ENCODE results near the gene EWSR1. TPM values are rescaled to one million over a fixed set of nuclear protein-coding genes. Genes with fewer than 3 reads are reported as not detected.

EWSR1 gene
- total RNA-seq, 1 donor from 2014 or later, result 199 TPM

GRCh38 chr22:29307596-29308147 is 39.6 kb downstream of the EWSR1 start:
- Histone ChIP-seq H4K20me1 (ENCODE audit: insufficient read depth, low read length) (peaks cover 21% of the 10 kb centered on the region), H3K79me2 (ENCODE audit: insufficient read depth, low read length) (peaks cover 34% of the 10 kb centered on the region), H3K27ac (ENCODE audit: low read depth, low read length) (peak overlapping the region; percentile 78), H3K4me1 (ENCODE audit: insufficient read depth, low read length) (peaks cover 52% of the 10 kb centered on the region), H3K36me3 (ENCODE audit: insufficient read depth, low read length) (no peaks in the 10 kb centered on the region), H2AFZ (ENCODE audit: low read depth, low read length) (peak overlapping the region; percentile 19), H3K4me2 (ENCODE audit: low read length) (peak overlapping the region; percentile 92), H3K9me3 (ENCODE audit: insufficient read depth, low read depth, low read length) (no peaks in the 10 kb centered on the region), H3K27me3 (ENCODE audit: insufficient read depth, low read length) (no peaks in the 10 kb centered on the region), H3K4me3 (ENCODE audit: insufficient read depth, low read depth, low read length) (peak overlapping the region; percentile 79), H3K9ac (ENCODE audit: low read length) (peak overlapping the region; percentile 84)
- no peaks in the 10 kb centered on the region for H3K9me3 Mint-ChIP-seq (ENCODE audit: unreplicated experiment)
- FAIRE-seq (no peak), DNase-seq (ENCODE audit: low read depth) (no peak)
- H3K4me3 Mint-ChIP-seq (ENCODE audit: unreplicated experiment), result peak overlapping the region; percentile 91
- H3K27ac Mint-ChIP-seq (ENCODE audit: unreplicated experiment), result peak overlapping the region; percentile 83
- H3K36me3 Mint-ChIP-seq (ENCODE audit: low read depth, unreplicated experiment), result peaks cover 2% of the 10 kb centered on the region
- no peaks in the 10 kb centered on the region for H3K27me3 Mint-ChIP-seq (ENCODE audit: low read depth, unreplicated experiment)
- TF ChIP-seq EZH2 (IDR thresholded peaks at IDR 0.05; ENCODE audit: insufficient read depth, low read length), result no peak
- no peak for TF ChIP-seq CTCF (IDR thresholded peaks at IDR 0.05; ENCODE audit: insufficient read depth, low read depth, low read length)
- H3K4me1 Mint-ChIP-seq (ENCODE audit: low read depth, unreplicated experiment), result peaks cover 4% of the 10 kb centered on the region

GRCh38 chr22:29308148-29308790 is 40.2 kb downstream of the EWSR1 start:
- Mint-ChIP-seq H3K4me3 (ENCODE audit: unreplicated experiment) (peak overlapping the region; percentile 70), H3K9me3 (ENCODE audit: unreplicated experiment) (no peaks in the 10 kb centered on the region), H3K4me1 (ENCODE audit: low read depth, unreplicated experiment) (peaks cover 4% of the 10 kb centered on the region), H3K27me3 (ENCODE audit: low read depth, unreplicated experiment) (peaks cover 2% of the 10 kb centered on the region), H3K27ac (ENCODE audit: unreplicated experiment) (no peak overlapping the region), H3K36me3 (ENCODE audit: low read depth, unreplicated experiment) (peaks cover 6% of the 10 kb centered on the region)
- H3K27ac ChIP-seq (ENCODE audit: low read depth, low read length), result peak overlapping the region; percentile 78
- peaks cover 26% of the 10 kb centered on the region for H4K20me1 ChIP-seq (ENCODE audit: insufficient read depth, low read length)
- H3K9me3 ChIP-seq (ENCODE audit: insufficient read depth, low read depth, low read length), result no peaks in the 10 kb centered on the region
- H3K27me3 ChIP-seq (ENCODE audit: insufficient read depth, low read length), result peaks cover 5% of the 10 kb centered on the region
- DNase-seq (ENCODE audit: low read depth) (no peak), FAIRE-seq (no peak)
- H3K79me2 ChIP-seq (ENCODE audit: insufficient read depth, low read length), result peaks cover 34% of the 10 kb centered on the region
- no peak for TF ChIP-seq CTCF (IDR thresholded peaks at IDR 0.05; ENCODE audit: insufficient read depth, low read depth, low read length)
- H3K4me1 ChIP-seq (ENCODE audit: insufficient read depth, low read length), result peaks cover 52% of the 10 kb centered on the region
- H3K36me3 ChIP-seq (ENCODE audit: insufficient read depth, low read length), result no peaks in the 10 kb centered on the region
- no peak overlapping the region for H2AFZ ChIP-seq (ENCODE audit: low read depth, low read length)
- peak overlapping the region; percentile 84 for H3K9ac ChIP-seq (ENCODE audit: low read length)
- peak overlapping the region; percentile 26 for H3K4me3 ChIP-seq (ENCODE audit: insufficient read depth, low read depth, low read length)
- H3K4me2 ChIP-seq (ENCODE audit: low read length), result peak overlapping the region; percentile 92

GRCh38 chr22:29308791-29309262 is 40.8 kb downstream of the EWSR1 start:
- Mint-ChIP-seq H3K9me3 (ENCODE audit: unreplicated experiment) (no peaks in the 10 kb centered on the region), H3K4me1 (ENCODE audit: low read depth, unreplicated experiment) (peaks cover 4% of the 10 kb centered on the region), H3K36me3 (ENCODE audit: low read depth, unreplicated experiment) (peaks cover 6% of the 10 kb centered on the region), H3K27me3 (ENCODE audit: low read depth, unreplicated experiment) (peaks cover 7% of the 10 kb centered on the region), H3K27ac (ENCODE audit: unreplicated experiment) (no peak overlapping the region), H3K4me3 (ENCODE audit: unreplicated experiment) (peak overlapping the region; percentile 70)
- Histone ChIP-seq H3K79me2 (ENCODE audit: insufficient read depth, low read length) (peaks cover 34% of the 10 kb centered on the region), H3K9ac (ENCODE audit: low read length) (peak overlapping the region; percentile 59), H2AFZ (ENCODE audit: low read depth, low read length) (no peak overlapping the region), H3K9me3 (ENCODE audit: insufficient read depth, low read depth, low read length) (no peaks in the 10 kb centered on the region), H3K36me3 (ENCODE audit: insufficient read depth, low read length) (no peaks in the 10 kb centered on the region), H4K20me1 (ENCODE audit: insufficient read depth, low read length) (peaks cover 29% of the 10 kb centered on the region), H3K27ac (ENCODE audit: low read depth, low read length) (peak overlapping the region; percentile 78), H3K27me3 (ENCODE audit: insufficient read depth, low read length) (peaks cover 10% of the 10 kb centered on the region), H3K4me3 (ENCODE audit: insufficient read depth, low read depth, low read length) (peak overlapping the region; percentile 26), H3K4me1 (ENCODE audit: insufficient read depth, low read length) (peaks cover 57% of the 10 kb centered on the region), H3K4me2 (ENCODE audit: low read length) (peak overlapping the region; percentile 92)
- TF ChIP-seq EZH2 (IDR thresholded peaks at IDR 0.05; ENCODE audit: insufficient read depth, low read length) (no peak), CTCF (IDR thresholded peaks at IDR 0.05; ENCODE audit: insufficient read depth, low read depth, low read length) (no peak)
- peak; percentile 76 for DNase-seq (ENCODE audit: low read depth)
- no peak for FAIRE-seq

All from astrocyte (in vitro differentiated cells and primary cell).